Fibroblast of skin of abdomen (primary cell): ENCODE data around the gene ZNF700.
"Not testable (repeated sequence)": the region's sequence is repeated elsewhere in the genome, so short reads cannot be mapped to it uniquely, and the experiment has no call there.

Experiments used
- DNase-seq: peaks from one replicate; pipeline ENCODE4 v3.0.0-alpha.2; 2013

ZNF700 gene

DNA sequence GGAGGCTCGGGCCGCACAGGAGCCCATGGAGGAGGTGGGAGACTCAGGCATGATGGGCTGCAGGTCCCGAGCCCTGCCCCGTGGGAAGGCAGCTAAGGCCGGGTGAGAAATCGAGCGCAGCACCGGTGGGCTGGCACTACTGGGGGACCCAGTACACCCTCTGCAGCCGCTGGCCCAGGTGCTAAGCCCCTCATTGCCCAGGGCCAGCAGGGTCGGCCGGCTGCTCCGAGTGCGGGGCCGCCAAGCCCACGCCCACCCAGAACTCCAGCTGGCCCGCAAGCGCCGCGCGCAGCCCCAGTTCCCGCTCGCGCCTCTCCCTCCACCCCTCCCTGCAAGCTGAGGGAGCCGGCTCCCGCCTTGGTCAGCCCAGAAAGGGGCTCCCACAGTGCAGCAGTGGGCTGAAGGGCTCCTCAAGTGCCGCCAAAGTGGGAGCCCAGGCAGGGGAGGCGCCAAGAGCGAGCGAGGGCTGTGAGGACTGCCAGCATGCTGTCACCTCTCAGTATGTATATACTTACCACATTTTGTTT lies 16.5 kb downstream of the ZNF700 start:
- DNase-seq, result not testable (repeated sequence)

DNA sequence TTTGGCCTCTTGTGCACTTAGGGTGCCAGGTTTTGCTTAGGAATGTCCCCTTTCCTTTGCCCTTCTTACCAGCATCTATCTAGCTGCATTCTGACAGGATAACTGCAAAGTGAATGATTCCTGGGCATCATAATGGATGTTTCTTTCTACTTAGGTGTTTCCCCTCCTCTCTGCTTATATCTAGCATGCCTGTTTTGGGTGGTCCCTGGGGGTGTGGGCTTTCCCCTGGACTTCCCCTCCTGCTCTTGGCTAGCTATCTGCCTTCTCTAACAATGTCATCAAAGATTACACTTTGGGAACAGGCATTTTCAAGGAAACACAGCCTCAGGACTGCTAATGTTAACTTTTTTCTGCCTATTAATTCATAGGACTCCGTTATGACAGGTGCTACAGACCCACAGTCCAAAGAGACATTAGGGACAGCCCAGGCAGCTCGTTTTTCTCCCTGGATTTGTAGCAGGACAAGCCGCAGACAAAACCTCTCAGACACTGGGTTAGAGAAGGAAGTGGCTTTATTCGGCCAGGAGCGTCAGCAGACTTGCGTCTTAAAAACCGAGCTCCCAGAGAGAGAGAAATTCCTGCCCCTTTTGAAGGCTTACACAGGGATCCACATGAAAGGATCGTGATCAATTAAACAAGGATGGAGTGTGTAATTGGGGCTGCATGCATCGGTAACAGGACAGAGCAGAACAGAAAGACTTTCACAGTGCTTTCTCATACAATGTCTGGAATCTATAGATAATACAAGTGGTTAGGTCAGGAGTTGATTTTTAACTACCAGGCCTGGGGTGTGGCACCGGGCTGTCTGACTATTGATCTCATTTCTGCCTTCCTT lies 17.3 kb downstream of the ZNF700 start:
- DNase-seq, result no peak

DNA sequence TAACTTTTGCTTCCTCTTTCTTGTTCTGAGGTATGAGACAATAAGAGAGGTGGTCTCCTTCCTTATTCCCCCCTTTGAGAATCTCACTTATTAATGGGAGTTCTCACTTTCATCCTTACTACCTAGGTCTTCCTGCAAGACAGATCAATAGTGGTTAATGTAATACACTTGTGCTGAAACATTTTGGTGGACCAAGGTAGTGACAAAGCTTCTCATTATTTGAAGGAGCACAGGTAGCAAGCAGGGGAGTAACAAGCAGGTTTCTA lies 17.9 kb downstream of the ZNF700 start:
- DNase-seq, result no peak

DNA sequence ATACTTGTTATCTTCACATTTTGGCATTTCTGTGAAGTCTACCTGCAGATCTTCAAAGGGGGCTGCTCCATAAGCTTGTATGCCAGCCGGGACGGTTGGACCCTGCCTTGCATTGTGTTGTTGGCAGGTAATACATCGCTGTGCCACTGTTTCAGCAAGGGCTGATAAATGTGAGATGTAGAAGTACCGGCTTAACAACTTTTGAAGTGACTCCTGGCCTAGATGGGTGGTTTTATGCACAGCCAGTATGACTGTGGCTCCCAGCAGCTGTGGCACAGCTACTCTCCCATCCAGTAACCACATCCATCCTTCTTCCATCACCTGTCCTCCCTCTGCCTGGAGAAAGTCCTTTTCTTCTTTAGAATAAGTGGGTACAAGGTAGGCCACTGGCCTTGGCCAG lies 19.7 kb downstream of the ZNF700 start:
- no peak for DNase-seq

DNA sequence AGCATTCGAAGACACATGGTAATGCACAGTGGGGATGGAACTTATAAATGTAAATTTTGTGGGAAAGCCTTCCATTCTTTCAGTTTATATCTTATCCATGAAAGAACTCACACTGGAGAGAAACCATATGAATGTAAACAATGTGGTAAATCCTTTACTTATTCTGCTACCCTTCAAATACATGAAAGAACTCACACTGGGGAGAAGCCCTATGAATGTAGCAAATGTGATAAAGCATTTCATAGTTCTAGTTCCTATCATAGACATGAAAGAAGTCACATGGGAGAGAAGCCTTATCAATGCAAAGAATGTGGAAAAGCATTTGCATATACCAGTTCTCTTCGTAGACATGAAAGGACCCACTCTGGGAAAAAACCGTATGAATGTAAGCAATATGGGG lies 23.7 kb downstream of the ZNF700 start:
- DNase-seq, result no peak

DNA sequence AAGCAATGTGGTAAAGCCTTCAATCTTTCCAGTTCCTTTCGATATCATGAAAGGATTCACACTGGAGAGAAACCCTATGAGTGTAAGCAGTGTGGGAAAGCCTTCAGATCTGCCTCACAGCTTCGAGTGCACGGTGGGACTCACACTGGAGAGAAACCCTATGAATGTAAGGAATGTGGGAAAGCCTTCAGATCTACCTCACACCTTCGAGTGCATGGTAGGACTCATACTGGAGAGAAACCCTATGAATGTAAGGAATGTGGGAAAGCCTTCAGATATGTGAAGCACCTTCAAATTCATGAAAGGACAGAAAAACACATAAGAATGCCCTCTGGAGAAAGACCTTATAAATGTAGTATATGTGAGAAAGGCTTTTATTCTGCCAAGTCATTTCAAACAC lies 24.3 kb downstream of the ZNF700 start:
- no peak for DNase-seq

DNA sequence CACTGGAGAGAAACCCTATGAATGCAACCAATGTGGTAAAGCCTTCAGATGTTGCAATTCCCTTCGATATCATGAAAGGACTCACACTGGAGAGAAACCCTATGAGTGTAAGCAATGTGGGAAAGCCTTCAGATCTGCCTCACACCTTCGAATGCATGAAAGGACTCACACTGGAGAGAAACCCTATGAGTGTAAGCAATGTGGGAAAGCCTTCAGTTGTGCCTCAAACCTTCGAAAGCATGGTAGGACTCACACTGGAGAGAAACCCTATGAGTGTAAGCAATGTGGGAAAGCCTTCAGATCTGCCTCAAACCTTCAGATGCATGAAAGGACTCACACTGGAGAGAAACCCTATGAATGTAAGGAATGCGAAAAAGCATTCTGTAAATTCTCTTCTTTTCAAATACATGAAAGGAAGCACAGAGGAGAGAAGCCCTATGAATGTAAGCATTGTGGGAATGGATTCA lies 24.7 kb downstream of the ZNF700 start:
- not testable (repeated sequence) for DNase-seq

DNA sequence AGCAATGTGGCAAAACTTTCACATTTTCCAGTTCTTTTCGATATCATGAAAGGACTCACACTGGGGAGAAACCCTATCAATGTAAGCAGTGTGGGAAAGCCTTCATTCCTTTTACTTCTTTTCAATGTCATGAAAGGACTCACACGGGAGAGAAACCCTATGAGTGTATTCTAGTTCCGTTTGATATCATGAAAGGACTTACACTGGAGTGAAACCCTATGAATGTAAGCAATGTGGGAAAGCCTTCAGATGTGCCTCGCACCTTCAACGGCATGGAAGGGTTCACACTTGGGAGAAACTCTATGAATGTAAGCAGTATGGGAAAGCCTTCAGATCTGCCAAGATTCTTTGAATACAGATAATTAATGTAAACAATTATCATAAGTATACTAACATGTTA lies 25.4 kb downstream of the ZNF700 start:
- DNase-seq, result no peak

DNA sequence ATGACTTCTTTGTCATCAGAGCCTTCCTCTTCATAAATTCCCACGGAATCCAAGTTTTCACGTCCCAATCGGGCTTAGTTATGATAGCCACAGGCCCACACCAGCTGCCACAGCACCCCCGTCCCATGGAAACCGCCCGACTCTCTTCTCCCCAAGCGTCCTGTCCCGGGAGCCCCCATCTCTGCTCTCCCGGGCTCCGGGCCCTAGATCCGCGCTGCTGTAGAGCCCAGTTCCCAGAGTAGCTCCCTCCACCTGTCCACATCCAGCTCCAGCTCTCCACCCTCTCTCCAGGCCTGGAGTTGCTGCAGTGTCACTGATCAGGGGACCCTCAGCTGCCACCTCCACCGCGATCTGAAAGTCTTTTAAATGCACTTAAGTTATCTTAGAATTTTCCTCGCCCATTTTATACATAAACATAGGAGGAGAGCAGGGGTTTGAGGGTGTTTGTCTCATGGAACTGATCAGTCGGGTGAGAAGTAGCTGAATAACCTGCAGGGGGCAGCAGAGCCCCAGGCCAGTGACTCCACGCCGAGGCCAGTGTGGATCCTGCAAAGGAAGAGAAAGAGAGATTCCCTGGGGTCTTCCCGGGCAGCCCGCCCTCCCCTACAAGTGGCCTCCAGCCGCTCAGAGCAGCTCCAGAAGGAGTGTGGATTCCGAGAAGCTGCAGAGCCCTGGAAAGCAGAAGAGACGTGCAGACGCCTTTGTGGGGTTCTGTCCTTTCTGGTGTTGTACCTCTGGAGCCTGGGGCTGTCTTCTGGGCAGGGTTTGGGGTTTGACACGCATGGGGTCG lies 38.9 kb downstream of the ZNF700 start:
- DNase-seq, result peak; percentile 58

DNA sequence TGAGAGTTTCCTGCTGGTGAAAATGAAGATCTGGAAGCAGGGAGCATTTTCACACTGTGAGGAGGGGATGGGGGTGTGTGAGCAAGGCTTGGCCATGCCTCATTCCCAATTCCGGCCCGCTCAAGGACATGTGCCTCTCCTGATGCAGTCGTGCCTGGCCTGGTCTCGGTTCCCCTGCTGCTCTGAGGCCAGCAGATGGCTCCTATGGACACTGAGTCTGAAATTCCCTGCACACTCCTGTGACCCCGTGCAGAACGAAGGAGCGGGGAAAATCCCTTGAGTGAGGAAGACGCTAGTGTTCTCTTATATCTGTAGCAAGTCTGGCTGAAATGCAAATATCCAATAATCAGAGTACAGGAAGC lies 39.6 kb downstream of the ZNF700 start:
- no peak for DNase-seq

DNA sequence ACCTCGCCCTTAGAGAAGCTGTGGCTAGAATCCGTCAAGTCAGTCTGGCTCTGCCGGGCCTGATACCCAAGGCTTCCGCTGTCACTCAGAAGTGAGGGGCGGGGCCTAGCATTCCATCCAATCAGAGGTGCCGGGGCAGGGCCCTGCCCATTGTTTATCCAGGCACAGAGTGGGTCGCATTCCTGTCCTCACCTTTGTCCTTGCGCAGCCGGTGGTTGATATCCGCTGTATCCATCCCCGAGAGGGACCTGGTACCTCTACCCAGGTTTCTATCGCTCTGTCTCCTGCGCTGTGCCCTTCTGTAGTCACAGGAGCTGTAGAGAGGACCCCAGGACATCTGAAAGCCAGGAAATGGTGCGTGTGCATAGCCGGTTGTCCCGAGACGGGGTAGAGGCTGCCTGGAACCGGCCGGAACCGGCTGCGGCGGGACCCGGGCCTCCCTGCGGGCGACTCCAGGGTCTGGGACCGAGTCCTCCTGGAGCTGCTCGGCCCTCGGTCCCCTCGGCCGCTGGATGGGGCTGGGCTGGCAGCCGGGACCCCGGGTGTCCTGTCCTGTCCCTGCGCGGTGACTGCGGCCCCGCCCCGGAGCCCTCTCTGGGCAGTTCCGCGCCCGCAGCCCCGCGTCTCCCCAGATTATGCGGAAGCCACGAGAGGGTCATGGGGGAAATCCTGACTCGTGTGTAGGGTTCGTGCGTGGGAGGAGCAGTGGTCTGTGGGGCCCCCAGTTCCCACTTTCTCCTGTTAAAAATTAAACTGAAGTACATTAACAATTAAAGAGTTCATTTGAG lies 40.1 kb downstream of the ZNF700 start, which contains the start of gene ZNF763:
ZNF763 (plus strand) TSS at position 183 of the 788 bp plus-strand sequence; CDS start at position 352, 169 bp downstream.
- DNase-seq, result peak; percentile 75

DNA sequence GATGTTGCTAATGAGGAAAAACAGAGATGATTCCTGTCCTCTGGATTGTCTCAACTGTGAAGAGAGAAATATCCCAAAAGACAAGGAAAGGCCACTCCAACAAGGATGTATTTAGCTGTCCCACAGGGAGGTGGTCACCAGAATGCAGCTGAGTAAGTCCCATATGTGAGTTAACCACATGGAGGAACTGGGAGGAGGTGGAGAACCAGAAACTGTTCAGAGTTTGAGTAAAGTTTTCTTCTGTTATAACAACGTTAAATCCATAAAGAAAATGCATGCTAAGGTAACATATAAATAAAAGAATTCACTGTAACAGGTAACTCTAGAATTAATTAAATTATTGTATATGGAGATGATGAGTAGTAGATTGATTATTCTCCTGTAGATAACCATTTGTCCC lies 45.3 kb downstream of the ZNF700 start:
- no peak for DNase-seq

DNA sequence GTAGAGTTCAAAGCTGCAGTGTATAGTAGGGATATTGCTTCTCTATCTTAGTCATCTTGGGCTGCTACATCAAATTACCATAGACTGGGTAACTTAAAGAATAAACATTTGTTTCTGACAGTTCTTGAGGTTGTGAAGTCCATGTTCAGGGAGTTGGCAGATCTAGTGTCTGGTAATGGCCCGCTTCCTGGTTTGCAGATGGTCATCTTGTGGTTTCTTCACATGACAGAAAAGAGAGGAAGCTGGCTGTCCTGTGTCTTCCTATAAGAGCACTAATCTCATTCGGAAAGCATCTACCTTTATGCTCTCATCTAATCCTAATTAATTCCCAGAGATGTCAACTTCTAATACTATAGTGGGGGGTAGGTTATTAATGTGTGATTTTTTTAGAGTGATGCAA lies 46.1 kb downstream of the ZNF700 start:
- no peak for DNase-seq

DNA sequence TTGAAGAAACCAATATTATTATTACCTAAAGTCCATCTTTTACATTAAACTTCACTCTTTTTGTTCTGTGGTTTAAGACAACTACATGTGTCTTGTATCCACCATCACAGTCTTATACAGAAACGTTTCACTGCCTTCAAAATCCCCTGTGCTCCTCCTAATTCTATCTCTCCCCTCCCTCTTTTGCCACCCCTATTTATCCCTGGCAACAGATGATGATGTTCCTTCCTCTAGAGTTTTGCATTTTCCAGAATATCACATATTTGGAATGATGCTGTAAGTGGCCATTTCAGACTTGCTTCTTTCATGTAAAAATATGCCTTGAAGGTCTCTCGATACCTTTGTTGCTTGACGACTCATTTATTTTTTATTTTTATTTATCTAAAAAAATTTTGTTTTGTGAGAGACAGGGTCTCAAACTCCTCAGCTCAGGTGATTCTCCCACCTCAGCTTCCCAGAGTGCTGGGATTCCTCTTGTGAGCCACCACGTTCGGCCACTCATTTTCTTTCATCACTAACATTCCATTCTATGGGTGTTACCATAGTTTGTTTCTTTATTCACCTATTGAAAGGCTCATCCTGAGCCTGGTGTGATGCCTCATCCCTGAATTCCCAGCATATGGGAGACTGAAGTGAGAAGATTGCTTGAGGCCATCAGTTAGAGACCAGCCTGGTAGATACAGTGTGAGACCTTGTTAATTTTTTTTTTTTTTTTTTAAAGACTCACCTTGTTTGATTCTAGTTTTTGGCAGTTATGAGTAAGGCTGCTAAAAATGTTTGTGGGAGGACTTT lies 48.3 kb downstream of the ZNF700 start:
- DNase-seq, result no peak

DNA sequence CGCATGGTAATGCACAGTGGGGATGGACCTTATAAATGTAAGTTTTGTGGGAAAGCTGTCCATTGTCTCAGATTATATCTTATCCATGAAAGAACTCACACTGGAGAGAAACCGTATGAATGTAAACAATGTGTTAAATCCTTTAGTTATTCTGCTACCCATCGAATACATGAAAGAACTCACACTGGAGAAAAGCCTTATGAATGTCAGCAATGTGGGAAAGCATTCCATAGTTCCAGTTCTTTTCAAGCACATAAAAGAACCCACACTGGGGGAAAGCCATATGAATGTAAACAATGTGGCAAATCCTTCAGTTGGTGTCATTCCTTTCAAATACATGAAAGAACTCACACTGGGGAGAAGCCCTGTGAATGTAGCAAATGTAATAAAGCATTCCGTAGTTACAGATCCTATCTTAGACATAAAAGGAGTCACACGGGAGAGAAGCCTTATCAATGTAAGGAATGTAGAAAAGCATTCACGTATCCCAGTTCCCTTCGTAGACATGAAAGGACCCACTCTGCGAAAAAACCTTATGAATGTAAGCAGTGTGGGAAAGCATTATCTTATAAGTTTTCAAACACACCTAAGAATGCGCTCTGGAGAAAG lies 53.7 kb downstream of the ZNF700 start:
- no peak for DNase-seq

DNA sequence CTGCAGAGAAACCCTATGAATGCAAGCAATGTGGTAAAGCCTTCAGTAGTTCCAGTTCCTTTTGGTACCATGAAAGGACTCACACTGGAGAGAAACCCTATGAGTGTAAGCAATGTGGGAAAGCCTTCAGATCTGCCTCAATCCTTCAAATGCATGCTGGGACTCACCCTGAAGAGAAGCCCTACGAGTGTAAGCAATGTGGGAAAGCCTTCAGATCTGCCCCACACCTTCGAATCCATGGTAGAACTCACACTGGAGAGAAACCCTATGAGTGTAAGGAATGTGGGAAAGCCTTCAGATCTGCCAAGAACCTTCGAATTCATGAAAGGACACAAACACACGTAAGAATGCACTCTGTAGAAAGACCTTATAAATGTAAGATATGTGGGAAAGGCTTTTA lies 54.6 kb downstream of the ZNF700 start:
- DNase-seq, result no peak

DNA sequence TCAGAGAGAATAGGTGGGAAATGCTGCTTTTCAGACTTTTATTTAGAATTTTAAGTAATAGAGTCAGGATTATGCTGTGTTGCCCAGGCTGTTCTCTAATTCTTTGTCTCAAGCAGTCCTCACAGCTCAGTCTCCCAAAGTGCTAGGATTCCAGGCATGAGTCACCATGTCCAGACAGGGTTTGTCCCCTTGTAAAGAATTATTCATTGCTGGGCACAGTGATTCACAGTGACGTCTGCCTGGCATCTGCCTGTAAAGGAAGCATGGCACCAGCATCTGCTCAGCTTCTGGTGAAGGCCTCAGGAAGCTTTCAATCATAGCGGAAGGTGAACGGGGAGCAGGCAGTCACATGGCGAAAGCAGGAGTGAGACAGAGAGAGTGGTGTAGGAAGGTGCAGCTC lies 57.6 kb downstream of the ZNF700 start:
- DNase-seq, result no peak

DNA sequence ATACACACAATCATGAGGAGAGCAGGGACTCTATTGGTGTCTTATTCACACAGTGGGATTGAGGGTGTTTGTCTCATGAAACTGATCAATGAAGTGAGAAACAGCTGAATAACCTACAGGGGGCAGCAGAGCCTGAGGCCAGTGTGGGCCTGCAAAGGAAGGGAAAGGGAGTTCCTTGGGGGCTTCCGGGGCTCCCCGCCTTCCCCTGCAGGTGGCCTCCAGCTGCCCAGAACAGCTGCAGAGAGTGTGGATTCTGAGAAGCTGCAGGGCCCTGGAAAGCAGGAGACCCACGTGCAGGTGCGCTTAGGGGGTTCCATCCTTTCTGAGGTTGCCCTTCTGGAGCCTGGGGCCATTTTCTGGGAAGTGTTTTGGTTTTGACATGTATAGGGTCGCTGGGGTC lies 60.1 kb downstream of the ZNF700 start:
- DNase-seq, result no peak

DNA sequence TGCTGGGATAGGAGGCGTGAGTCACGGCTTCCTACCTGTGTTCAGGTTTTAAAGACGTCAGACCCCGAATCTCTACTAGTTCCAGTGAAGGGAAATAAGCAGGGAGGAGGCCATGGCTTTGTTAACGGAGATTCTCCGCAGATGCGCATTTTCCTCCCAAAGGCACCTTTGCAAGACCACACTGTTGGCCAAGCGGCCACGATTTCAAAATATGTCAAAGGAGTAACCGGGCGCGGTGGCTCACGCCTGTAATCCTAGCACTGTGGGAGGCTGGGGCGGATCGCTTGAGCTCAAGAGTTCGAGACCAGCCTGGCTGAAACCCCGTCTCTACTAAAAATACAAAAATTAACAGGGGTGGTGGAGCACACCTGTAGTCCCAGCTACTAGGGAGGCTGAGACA lies 61.8 kb downstream of the ZNF700 start:
- DNase-seq, result no peak

DNA sequence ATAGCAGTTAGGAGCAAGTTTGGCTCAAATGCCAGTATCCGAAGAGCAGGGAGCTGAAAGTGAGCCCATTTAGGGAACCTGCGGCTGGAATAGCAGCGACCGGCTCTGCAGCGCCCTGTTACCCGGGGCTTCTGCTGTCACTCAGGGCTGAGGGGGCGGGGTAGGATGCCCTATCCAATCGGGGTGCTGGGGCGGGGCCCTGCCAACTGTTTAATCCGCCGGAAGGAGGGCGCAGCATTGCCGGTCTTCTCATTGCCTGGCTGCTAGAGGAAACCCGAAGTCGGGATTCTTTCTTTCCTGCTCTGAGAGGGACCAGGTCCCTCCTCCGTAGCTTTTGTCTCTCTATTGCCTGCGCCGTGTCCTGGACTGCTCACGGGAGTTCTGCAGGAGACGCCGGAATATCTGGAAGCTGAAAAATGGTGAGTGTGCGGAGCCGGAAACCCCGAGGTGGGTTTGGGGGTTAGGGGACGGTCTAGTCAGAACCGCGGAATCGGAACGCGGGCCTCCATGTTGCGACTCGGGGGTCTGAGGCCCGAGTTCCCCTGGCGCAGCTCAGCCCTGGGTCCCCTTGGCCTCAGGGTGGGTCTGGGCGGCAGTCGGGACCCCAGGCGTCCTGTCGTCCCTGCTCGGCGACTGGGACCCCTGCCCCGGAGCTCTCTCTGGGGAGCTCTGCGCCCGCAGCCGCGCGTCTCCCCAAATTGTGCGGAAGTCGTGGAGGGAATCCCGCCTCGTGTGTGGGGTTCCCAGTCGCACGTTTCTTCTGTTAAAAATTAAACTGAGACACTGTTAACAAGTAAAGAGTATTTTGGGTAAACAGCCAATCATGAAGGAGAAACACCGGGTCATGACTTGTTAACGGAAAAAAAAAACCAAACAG lies 62.7 kb downstream of the ZNF700 start:
- DNase-seq, result peak; percentile 92

DNA sequence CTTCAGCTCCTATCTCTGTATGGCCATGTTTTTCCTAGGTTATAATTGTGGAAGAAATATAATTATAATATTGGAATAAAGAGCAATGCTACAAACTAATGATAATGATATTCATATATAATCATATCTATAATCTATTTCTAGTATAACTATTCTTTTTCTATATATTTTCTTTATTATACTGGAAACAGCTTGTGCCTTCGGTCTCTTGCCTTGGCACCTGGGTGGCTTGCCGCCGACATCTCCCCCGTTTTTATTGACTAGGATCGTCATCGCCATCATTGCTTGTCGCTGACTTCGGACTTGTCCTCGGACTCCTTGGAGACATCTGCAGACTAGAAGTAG lies 64.2 kb downstream of the ZNF700 start:
- no peak for DNase-seq
